SK-N-SH treated with all-trans-retinoic acid at 6 μM for 48 hours (cell line): ENCODE data around the gene CEACAM5.

Experiments
- ATAC-seq: fragments of 200-7000 bp; cut with Tn5 transposase; 3 replicates; pipeline ENCODE4 v1.9.1; 2020; ENCODE audit warnings: mild to moderate bottlenecking, moderate library complexity
- ARNTL ChIP-seq: fragments of 450-650 bp; formaldehyde crosslinking; IDR thresholded peaks from 2 replicates; pipeline ENCODE4 v1.5.0; 2020; ENCODE audit warnings: low read depth, mild to moderate bottlenecking, moderate library complexity, borderline replicate concordance
- BACH2 ChIP-seq: fragments of 250-450 bp; sonication (Bioruptor Pico); IDR thresholded peaks from 2 replicates; pipeline ENCODE4 v1.9.0; 2021; ENCODE audit warnings: mild to moderate bottlenecking, borderline replicate concordance
- CSDC2 ChIP-seq: fragments of 250-450 bp; sonication (Bioruptor Pico); IDR thresholded peaks from 2 replicates; pipeline ENCODE4 v1.5.0; 2020; ENCODE audit warnings: mild to moderate bottlenecking, moderate library complexity
- ESRRG ChIP-seq: fragments of 250-450 bp; sonication (Bioruptor Pico); IDR thresholded peaks from 2 replicates; pipeline ENCODE4 v1.6.1; 2021; ENCODE audit warnings: mild to moderate bottlenecking
- GLIS3 ChIP-seq: fragments of 250-450 bp; sonication (Bioruptor Pico); IDR thresholded peaks from 2 replicates; pipeline ENCODE4 v1.5.0; 2020; ENCODE audit warnings: mild to moderate bottlenecking, moderate library complexity
- ISL1 ChIP-seq: fragments of 250-450 bp; sonication (Bioruptor Pico); IDR thresholded peaks from 2 replicates; pipeline ENCODE4 v2.1.2; 2022; ENCODE audit warnings: mild to moderate bottlenecking, moderate library complexity
- OSR1 ChIP-seq: fragments of 250-450 bp; sonication (Bioruptor Pico); IDR thresholded peaks from 2 replicates; pipeline ENCODE4 v1.8.0; 2022; ENCODE audit warnings: moderate library complexity, mild to moderate bottlenecking, inconsistent platforms
- PPARA ChIP-seq: fragments of 250-450 bp; sonication (Bioruptor Pico); IDR thresholded peaks from 2 replicates; pipeline ENCODE4 v1.5.0; 2020; ENCODE audit warnings: mild to moderate bottlenecking, borderline replicate concordance
- SNAI2 ChIP-seq: fragments of 250-450 bp; sonication (Bioruptor Pico); IDR thresholded peaks from 2 replicates; pipeline ENCODE4 v1.5.0; 2020; ENCODE audit warnings: mild to moderate bottlenecking, moderate library complexity
- TCF4 ChIP-seq: fragments of 250-450 bp; sonication (Bioruptor Pico); IDR thresholded peaks from 2 replicates; pipeline ENCODE4 v1.8.0; 2021; ENCODE audit warnings: mild to moderate bottlenecking, moderate library complexity, borderline replicate concordance
- TOX ChIP-seq: fragments of 250-450 bp; sonication (Bioruptor Pico); IDR thresholded peaks from 2 replicates; pipeline ENCODE4 v1.8.0; 2021; ENCODE audit warnings: mild to moderate bottlenecking, moderate library complexity, borderline replicate concordance
- ZC3H10 ChIP-seq: fragments of 250-450 bp; sonication (Bioruptor Pico); IDR thresholded peaks from 2 replicates; pipeline ENCODE4 v1.5.1; 2021; ENCODE audit warnings: mild to moderate bottlenecking, moderate library complexity
- ZFP30 ChIP-seq: fragments of 450-650 bp; formaldehyde crosslinking; IDR thresholded peaks from 2 replicates; pipeline ENCODE4 v1.5.0; 2022; ENCODE audit warnings: mild to moderate bottlenecking, moderate library complexity
- ZNF565 ChIP-seq: fragments of 450-650 bp; formaldehyde crosslinking; conservative IDR thresholded peaks from 2 replicates; pipeline ENCODE4 v1.5.0; 2020; ENCODE audit warnings: low read depth, mild to moderate bottlenecking, moderate library complexity
- ZNF70 ChIP-seq: fragments of 450-650 bp; formaldehyde crosslinking; IDR thresholded peaks from 2 replicates; pipeline ENCODE4 v1.5.0; 2020; ENCODE audit warnings: mild to moderate bottlenecking, moderate library complexity
- ZNF8 ChIP-seq: fragments of 450-650 bp; formaldehyde crosslinking; IDR thresholded peaks from 2 replicates; pipeline ENCODE4 v1.5.0; 2020; ENCODE audit warnings: mild to moderate bottlenecking, moderate library complexity
- TF ChIP-seq, protein P1 (sequence below): fragments of 250-450 bp; sonication (Bioruptor Pico); IDR thresholded peaks from 2 replicates; pipeline ENCODE4 v1.8.0; 2021; ENCODE audit warnings: low read depth, mild to moderate bottlenecking, moderate library complexity, borderline replicate concordance
- TF ChIP-seq, protein P2 (sequence below): fragments of 250-450 bp; sonication (Bioruptor Pico); IDR thresholded peaks from 2 replicates; pipeline ENCODE4 v1.8.0; 2020; ENCODE audit warnings: mild to moderate bottlenecking, moderate library complexity, borderline replicate concordance
- TF ChIP-seq, protein P3 (sequence below): fragments of 250-450 bp; sonication (Bioruptor Pico); IDR thresholded peaks from 2 replicates; pipeline ENCODE4 v1.5.0; 2020; ENCODE audit warnings: mild to moderate bottlenecking, moderate library complexity
- TF ChIP-seq, protein P4 (sequence below): fragments of 250-450 bp; sonication (Bioruptor Pico); IDR thresholded peaks from 2 replicates; pipeline ENCODE4 v1.5.1; 2021; ENCODE audit warnings: mild to moderate bottlenecking, moderate library complexity

The CEACAM5 gene

DNA sequence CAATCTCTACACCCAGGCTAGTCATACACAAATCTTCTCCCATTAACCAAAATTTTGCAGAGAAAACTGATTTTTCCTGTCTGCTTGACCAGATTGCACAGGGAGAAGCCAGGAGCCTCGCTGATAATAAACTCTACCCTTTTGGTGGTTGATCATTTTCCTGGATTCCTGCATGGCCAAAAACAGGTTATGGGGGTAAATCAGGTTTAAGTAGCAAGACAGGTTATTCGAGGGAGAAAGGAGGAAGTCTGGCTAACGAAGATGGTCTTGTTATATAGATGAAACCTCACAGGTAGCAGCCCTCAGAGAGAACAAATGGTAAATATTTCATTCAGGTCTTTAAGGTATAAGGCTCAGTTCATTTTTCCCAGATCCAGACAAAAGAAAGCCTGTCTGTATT is 30.9 kb downstream of the CEACAM5 start:
- TF ChIP-seq ISL1 (CRISPR knock-in tag) (no peak), OSR1 (CRISPR knock-in tag) (no peak), BACH2 (no peak), ZNF565 (CRISPR knock-in tag) (no peak), GLIS3 (no peak), TCF4 (CRISPR knock-in tag) (no peak), ESRRG (no peak), PPARA (CRISPR knock-in tag) (no peak), ZFP30 (no peak), ARNTL (CRISPR knock-in tag) (no peak)
- TF ChIP-seq, protein P1, sequence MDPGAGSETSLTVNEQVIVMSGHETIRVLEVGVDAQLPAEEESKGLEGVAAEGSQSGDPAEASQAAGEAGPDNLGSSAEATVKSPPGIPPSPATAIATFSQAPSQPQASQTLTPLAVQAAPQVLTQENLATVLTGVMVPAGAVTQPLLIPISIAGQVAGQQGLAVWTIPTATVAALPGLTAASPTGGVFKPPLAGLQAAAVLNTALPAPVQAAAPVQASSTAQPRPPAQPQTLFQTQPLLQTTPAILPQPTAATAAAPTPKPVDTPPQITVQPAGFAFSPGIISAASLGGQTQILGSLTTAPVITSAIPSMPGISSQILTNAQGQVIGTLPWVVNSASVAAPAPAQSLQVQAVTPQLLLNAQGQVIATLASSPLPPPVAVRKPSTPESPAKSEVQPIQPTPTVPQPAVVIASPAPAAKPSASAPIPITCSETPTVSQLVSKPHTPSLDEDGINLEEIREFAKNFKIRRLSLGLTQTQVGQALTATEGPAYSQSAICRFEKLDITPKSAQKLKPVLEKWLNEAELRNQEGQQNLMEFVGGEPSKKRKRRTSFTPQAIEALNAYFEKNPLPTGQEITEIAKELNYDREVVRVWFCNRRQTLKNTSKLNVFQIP (CRISPR knock-in tag): no peak
- ATAC-seq: no peak

DNA sequence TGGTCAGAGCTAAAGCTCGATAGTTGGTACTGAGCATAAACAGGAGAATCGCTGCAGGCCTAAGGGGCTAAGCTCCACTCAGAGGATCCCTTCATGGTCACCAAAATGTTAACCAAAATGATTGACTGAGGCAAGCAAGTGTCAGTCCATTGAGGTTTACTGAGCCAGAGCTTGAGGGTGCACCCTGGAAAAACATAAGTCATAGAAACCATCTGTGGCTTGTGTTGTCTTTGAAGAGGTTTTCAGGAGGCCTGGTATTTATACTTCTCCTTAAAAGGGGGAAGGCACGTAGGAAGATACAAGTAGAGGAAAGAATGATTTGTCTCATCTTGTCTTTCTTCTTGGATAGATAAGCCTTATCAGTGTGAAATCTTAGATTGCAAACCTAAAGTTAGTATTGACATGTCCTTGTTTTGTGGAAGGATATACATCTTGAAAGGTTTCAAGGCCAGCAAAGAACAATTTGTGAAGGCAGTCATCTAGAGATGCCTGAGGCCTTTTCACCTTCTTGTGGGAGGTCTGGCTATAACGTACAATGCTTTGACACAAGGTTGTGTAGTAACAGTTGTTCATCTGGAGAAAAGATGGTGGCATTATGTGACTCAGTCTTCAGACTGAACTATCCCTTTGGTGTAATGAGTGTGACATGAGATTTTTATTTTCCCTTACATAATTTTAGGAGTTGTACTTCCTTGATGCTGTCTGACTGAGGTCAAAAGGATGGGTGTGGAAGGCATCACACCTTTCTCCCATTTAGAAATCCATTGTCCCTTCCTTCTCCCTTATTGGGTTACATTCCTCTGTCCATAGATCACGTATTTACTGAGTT is 32.2 kb downstream of the CEACAM5 start:
- TF ChIP-seq ZC3H10 (no peak), ESRRG (no peak), ZFP30 (no peak), GLIS3 (no peak), OSR1 (CRISPR knock-in tag) (no peak), SNAI2 (no peak), ISL1 (CRISPR knock-in tag) (no peak), TOX (CRISPR knock-in tag) (no peak), TCF4 (CRISPR knock-in tag) (no peak), ARNTL (CRISPR knock-in tag) (no peak), ZNF8 (CRISPR knock-in tag) (no peak), ZNF565 (CRISPR knock-in tag) (no peak), CSDC2 (CRISPR knock-in tag) (no peak), BACH2 (no peak), PPARA (CRISPR knock-in tag) (no peak)
- TF ChIP-seq, protein P1 (CRISPR knock-in tag): no peak
- TF ChIP-seq, protein P2, sequence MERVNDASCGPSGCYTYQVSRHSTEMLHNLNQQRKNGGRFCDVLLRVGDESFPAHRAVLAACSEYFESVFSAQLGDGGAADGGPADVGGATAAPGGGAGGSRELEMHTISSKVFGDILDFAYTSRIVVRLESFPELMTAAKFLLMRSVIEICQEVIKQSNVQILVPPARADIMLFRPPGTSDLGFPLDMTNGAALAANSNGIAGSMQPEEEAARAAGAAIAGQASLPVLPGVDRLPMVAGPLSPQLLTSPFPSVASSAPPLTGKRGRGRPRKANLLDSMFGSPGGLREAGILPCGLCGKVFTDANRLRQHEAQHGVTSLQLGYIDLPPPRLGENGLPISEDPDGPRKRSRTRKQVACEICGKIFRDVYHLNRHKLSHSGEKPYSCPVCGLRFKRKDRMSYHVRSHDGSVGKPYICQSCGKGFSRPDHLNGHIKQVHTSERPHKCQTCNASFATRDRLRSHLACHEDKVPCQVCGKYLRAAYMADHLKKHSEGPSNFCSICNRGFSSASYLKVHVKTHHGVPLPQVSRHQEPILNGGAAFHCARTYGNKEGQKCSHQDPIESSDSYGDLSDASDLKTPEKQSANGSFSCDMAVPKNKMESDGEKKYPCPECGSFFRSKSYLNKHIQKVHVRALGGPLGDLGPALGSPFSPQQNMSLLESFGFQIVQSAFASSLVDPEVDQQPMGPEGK: no peak
- TF ChIP-seq, protein P3, sequence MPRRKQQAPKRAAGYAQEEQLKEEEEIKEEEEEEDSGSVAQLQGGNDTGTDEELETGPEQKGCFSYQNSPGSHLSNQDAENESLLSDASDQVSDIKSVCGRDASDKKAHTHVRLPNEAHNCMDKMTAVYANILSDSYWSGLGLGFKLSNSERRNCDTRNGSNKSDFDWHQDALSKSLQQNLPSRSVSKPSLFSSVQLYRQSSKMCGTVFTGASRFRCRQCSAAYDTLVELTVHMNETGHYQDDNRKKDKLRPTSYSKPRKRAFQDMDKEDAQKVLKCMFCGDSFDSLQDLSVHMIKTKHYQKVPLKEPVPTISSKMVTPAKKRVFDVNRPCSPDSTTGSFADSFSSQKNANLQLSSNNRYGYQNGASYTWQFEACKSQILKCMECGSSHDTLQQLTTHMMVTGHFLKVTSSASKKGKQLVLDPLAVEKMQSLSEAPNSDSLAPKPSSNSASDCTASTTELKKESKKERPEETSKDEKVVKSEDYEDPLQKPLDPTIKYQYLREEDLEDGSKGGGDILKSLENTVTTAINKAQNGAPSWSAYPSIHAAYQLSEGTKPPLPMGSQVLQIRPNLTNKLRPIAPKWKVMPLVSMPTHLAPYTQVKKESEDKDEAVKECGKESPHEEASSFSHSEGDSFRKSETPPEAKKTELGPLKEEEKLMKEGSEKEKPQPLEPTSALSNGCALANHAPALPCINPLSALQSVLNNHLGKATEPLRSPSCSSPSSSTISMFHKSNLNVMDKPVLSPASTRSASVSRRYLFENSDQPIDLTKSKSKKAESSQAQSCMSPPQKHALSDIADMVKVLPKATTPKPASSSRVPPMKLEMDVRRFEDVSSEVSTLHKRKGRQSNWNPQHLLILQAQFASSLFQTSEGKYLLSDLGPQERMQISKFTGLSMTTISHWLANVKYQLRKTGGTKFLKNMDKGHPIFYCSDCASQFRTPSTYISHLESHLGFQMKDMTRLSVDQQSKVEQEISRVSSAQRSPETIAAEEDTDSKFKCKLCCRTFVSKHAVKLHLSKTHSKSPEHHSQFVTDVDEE (CRISPR knock-in tag): no peak
- TF ChIP-seq, protein P4, sequence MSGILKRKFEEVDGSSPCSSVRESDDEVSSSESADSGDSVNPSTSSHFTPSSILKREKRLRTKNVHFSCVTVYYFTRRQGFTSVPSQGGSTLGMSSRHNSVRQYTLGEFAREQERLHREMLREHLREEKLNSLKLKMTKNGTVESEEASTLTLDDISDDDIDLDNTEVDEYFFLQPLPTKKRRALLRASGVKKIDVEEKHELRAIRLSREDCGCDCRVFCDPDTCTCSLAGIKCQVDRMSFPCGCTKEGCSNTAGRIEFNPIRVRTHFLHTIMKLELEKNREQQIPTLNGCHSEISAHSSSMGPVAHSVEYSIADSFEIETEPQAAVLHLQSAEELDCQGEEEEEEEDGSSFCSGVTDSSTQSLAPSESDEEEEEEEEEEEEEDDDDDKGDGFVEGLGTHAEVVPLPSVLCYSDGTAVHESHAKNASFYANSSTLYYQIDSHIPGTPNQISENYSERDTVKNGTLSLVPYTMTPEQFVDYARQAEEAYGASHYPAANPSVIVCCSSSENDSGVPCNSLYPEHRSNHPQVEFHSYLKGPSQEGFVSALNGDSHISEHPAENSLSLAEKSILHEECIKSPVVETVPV (CRISPR knock-in tag): no peak
- no peak for ATAC-seq

DNA sequence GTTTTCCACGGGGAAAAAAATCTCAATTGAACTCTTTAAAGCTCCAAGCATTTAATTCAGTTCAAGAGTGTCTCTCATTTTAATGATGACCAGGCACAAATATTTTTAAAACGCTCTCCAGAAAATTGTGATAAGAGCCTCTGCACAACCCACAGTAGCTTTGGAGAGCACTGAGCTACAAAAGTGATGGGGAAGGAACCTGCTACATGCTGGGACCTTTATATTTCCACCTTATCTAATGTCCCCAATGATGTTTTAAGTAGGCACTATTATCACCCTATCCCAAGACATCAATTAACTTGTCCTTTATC is 32.8 kb downstream of the CEACAM5 start:
- TF ChIP-seq, protein P2: no peak
- TF ChIP-seq, protein P3 (CRISPR knock-in tag): no peak
- TF ChIP-seq ZNF8 (CRISPR knock-in tag) (no peak), ZFP30 (no peak), ZNF70 (CRISPR knock-in tag) (no peak), CSDC2 (CRISPR knock-in tag) (no peak), OSR1 (CRISPR knock-in tag) (no peak)
- no peak for ATAC-seq
